GM18498 (cell line): ENCODE results near the gene KLHL40.

Experiments
- ATAC-seq: cut with Tn5 transposase; IDR thresholded peaks from one replicate; pipeline ENCODE4 v1.9.1; 2021; ENCODE audit warnings: mild to moderate bottlenecking, moderate library complexity; ENCODE audit not compliant: unreplicated experiment

KLHL40 gene

DNA sequence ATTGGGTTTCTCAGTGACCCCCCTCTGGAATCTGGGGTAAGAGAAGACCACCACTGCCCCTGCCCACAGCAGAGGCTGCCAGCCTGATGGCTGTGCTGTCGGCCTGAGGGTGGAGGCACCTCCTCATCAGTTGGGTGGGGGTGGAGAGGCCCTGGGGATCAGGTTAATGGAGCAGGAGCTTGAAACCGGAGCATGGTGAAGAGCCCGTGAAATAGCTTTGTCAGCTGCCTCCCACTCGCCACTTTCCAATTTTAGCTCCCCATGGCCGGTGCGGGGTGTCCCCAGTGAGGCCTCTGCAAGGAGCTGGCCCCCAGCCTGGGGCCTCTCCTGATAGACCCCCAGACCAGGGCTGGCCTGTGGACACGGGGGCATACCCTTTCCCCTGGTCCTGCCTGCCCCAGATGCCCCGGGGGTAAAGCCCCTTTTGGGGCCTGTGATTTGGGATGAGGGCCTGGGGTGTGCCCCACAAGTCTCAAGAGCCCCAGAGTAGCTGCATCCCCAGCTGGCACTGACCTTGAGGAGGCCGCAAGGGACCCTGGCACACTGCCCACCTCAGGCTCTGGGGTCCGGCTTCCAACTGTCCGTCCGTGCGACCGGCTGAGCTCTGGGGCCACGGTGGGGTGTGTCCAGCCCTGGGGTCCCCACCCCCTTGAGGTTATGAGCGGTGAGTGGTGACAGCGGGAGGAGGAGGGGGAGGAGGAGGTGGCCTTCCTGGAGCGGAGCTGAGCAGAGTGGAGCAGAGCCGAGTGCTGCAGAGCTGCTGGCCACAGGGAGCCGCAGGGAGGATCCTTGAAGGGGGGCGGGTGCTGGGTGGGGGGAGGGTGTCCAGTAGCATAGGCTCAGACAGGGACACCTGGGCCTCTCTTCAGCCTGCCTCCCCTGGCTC is 17.0 kb downstream of the KLHL40 start, which contains the start of gene HHATL:
HHATL (minus strand) TSS at position 733 of the 886 bp plus-strand sequence. CDS start 1,972 bp downstream, outside the sequence.
- no peak for ATAC-seq

DNA sequence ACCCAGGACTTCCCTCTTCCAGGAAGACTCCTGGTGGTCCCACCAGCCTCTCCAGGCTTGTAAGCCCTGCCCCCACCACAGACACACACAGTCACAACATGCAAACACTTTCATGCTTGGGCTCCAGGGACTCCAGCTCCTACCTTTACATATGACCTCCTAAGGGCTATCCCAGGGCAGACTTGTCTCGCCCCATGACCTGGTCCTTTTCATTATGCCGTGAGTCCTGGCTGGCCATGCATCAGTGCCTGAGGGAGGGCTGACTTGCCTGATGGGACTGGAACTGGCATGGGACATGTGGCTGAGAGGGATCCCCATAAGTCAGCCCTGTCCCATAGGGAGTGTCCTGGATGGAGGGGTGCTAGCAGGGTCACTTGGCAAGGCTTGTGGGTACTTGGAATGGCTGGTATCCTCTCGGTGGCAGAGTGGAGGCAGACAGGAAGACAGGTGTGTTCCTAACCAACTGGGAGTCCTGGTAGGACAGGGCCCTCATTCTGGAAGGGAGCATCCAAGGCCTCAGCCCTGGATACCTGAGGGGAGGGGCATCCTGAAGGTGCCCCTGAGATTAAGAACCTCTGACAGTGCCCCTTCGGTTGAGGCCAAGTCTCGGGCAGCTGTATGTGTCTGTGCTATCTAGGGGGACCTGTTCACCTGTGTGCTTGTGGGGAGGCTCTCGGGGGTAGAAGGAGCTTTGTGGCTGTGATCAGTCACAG is 17.8 kb downstream of the KLHL40 start:
- ATAC-seq, result no peak

DNA sequence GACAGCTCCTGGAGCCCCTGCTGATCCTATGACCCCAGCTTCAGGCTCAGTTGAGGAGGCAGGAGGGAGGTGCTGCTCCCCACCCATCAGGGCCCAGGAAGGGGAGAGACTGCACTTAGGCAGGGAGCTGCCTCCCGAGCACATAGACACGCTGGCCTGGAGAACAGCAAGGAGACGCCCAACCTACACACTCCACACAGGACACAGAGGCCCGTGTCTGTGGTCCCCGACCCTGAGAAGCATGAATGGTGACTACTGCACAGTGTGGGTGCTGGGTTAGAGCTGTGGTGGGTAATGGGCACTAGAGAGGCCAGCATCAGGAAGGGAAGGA is 18.3 kb downstream of the KLHL40 start:
- no peak for ATAC-seq

DNA sequence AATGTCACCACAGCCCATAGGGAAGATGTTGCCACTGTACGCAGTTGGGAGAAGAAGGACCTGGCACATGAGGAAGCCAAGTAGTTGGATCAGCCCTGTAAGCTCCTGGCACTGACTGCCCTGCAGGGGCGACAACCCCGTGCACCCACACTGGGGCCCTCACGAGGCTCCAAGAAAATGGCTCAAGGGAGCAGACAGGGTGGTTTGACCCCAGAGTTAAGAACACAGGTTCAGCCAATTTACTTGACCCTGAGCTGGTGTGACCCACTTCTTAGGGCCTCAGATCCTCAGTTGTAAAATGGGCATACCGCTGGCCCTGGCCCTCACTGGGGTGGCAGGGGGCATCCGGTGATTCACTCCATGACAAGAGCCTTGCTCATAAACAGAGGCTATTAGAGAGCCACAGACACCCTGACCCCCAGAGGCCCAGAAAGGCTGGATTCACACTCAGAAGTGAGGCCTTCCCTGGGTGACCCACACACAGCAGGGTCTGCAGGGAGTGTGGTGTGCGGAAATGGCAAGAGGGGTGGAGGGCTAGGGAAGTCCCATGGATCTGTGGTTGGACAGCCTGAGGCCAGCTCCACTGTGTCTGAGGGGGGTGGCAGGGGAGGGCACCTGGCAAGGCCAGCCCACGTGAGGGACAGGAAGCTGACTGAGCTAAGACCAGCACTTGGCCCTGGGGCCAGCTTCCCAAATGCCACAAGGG is 19.0 kb downstream of the KLHL40 start:
- ATAC-seq, result no peak

DNA sequence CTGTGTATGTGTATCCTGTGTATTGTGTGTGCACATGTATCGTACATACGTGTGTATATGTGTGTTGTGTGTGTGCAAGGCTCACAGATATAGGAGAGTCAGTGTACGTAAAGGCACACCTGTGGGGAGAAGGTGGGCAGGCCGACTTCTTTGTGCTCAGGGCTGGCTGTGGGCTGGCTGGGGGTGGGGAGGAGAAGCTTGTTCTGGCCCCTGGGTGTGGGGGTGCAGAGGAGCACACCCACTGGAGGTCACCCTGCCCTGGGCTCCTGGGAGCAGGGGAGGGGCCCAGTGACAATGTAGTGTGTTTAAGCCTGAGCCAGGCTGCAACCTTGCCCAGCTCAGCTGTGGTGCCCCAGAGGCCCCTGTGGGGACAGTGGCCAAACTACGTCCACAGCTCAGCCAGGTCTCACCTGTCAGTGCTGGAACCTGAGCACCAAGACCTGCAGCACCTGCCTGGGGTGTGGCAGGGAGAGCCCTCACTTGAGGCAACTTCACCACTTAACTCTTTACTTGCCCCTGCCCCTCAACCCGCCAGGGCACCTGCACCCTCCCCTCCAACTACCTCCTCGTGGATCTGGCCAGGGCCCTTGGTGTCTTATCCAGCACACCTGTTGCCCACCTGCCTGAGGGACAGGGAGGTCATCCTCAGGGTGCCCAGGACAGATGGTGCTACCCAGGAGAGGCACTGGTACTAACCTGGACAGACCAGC is 19.9 kb downstream of the KLHL40 start:
- no peak for ATAC-seq

DNA sequence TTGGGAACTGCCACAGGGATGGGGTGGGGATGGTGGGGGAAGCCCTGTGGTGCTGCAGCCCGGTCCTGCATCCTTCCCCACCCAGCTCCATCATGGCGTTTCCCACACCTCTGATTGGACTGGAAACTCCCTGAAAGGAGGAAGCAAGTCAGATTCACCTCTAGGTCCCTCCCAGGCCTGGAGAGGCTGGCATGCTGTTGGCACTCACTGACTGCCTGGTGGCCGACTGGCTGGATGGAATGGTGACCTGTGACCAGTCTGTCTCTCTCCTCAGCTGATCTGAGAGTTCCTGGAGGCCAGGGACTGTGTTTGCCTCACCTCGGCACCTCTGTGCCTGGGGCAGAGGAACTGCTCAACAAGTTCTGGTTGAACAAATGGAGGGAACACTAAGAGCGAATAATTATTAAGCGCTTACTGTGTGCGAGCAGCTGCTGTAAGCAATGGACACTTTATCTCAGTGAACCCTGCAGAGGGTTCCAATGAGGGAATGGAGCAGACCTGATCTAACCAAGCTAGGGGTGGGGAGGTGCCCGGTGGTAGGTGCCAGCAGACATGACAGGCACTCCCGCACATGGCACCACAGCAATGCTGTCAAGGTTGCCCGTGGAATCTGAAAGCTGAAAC is 20.7 kb downstream of the KLHL40 start:
- no peak for ATAC-seq

DNA sequence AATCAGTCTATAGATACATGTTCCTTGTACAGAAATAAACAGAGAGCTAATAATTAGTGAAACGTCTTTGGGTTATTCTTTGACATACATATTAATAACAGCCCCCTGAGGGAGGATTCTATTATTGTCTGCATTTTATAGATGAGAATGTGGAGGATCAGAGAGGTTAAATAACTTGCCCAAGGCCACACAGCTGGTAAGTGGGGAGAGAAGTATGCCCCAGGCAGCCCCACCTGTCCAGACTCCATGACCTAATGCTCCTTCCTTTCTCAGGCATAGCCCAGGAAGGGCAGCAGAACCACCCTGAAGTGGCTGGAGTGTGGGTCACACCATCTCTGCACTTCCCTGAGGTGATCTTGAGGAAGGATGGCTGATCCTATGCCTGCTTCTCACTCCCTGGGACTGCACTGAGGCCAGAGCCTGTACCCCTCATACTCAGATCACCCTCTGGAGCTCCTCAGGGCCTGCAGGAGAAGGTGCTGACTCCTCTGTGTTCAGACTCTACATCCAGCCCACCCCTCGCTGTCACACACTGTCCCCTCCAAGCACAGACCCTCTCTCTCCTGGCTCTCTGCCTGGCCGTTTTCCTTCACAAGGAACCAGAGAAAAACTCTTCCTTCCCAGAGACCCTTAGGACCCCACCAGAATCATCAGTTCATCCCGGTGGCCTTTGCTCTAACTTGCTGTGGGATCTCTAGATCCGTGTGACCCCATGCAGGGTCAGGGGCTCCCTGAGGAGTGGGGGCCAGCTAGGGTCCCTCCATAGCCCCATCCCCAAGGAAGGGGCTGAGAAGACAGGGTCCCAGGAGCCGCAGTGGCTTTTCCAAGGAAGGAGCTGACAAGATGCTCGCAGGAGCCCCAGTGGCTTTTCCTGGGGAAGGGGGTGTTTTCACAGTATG is 21.6 kb downstream of the KLHL40 start:
- no peak for ATAC-seq

DNA sequence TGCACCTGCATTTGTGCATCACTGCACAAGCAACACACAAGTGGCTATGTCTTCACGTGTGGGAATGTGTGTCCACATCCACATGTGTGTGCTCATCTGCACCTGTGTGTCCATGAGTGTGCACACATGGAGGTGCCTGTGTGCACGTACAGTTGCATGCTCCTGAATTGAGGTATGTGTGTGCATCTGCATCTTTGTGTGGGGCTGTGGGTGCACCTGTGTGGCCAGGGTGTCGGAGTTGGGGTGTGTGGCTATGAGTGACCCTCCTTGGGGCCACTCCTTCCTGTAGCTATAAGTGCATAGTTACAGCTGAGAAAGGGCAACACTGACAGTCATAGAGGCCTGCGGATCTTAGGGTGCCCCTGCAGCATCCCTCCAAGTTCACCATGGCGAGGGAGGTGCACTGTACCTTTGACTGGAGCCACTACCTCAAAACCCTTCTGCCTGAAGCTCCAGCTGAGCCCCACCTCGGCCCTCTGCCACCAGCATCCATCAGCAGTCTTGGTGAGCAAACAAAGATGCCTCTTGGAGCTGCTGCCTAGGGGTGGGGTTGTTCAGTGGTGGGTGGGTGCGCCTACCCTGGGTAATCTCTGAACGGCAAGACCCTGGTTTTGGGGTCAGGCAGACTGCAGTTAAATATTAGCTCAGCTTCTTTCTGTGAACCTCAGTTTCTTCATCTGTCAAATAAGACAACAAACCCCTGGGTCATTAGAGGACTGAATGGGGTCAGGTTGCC is 22.5 kb downstream of the KLHL40 start:
- no peak for ATAC-seq

DNA sequence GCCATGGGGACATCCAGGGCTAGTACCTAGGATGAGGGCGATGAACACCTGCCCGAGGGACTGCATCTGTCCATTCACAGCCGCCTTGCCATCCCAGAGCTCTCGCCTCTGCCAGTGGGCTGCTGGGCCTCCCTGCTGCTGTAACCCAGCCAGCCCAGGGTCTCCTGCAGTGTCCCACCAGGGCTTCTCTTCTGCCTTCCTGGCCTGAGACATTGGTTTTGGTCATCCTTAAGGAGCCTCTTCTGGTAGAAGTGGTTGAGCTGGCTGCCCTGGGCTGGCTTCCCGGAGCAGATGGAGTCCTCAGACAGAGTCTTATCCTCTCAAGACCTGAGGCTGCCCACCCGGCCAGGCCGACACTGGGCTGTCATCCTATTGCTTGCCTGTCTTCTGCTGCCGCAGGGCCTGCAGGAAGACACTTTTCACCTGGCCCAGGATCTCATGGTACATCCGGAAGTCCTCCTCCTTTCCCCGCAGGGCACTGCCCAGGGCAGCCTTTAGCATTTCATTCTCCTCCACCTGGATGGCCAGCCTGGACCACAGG is 23.3 kb downstream of the KLHL40 start:
- ATAC-seq, result no peak

DNA sequence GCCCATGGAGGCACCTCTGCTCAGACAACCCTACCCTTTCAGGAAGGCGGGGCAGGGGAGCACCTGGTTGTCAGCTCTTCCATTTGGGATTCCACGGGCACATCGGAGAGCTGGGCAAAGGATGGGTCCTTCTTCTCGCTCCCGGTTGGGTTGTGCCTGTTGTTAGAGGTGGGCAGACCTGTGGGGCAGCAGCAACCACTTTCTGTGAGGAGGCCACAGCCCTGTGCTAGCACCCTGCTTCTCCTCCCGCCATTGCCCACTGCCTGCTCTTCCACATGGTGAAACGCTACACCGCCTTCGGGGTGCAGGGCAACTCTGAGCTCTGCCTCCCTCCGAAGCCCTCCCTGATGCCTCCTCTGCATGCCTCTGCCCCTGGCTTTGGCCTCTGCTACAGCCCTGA is 24.3 kb downstream of the KLHL40 start:
- ATAC-seq, result no peak

DNA sequence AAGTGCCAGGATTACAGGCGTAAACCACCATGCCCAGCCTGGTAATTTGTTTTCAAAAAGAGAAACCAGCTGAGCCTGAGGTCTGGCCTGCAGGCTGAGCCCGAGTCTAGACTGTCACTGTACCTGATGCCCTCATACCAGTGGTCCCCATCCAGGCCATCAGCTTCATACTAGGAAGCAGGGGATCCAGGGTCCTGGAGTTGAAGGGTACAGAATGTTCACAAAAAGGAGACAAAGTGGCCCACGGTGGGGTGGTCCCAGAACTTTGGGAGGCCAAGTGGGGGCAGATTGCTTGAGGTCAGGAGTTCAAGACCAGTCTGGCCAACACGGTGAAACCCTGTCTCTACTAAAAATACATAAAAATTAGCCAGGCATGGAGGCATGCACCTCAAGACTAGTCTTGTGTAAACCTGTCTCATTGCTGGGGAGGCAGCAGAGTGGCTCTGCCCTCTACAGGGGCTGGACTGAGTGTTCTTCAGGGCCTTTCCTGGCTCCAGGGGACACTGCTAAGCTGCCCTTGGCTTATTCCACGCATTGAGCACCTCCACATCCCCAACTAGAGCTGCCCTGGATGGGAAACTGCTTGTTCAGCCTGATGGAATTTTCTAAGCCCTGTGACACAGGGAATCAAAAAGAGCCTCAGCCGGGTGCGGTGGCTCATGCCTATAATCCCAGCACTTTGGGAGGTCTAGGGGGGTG is 25.1 kb downstream of the KLHL40 start:
- no peak for ATAC-seq

DNA sequence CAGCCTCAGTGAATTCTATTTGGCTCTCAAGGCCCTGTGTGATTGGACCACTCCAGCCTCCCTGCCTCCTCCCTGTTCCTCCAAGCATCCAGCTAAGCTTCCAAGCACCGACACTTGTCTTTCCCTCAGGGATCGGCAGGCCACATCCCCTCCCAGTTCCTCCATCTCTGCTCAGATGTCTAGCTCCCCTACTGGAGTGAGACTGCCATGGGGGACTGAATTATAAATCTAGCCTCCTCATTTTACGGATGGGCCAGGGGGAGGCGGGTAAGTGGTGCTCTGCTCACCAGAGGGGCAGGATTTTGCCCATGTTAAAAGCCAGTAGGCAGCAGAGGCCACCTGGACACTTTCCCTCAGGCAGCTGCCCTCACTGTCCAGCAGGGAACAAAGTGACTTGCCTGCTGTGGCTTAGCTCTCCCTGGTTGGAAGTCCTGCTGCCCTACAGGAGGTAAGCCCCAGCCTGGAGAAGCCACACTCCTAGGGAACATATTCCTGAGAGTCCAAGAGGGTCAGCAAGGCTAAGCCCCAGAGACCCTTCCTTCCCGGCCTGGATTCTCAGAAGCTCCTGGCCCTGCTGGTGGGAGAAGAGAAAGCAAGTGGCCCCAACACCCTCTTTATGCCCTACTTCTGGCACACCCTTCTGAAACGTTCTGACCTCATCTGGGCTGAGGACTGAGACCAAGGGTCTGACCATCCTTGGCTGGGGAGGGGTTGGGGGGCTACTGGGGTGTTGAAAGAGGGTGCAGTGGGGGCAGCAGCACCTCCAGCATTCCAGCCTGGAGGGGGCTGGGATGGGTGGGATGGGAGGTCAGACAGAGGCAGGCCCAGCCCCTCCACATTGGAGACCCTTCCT is 26.4 kb downstream of the KLHL40 start:
- ATAC-seq, result no peak

DNA sequence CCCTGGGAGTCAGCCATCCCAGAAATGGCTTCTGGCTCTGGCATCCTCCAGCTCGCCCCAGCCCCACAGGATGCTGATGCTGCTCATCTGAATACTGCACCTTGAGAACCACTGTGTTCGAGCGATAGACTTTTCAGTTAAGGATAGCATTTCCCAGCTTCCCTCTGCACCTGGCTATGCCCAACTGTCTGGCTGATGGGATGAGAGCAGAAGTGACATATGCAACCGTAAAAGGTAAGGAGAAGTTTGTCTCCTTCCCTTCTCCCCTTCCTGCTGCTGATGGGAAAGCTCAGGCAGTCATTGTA is 27.0 kb downstream of the KLHL40 start:
- no peak for ATAC-seq

DNA sequence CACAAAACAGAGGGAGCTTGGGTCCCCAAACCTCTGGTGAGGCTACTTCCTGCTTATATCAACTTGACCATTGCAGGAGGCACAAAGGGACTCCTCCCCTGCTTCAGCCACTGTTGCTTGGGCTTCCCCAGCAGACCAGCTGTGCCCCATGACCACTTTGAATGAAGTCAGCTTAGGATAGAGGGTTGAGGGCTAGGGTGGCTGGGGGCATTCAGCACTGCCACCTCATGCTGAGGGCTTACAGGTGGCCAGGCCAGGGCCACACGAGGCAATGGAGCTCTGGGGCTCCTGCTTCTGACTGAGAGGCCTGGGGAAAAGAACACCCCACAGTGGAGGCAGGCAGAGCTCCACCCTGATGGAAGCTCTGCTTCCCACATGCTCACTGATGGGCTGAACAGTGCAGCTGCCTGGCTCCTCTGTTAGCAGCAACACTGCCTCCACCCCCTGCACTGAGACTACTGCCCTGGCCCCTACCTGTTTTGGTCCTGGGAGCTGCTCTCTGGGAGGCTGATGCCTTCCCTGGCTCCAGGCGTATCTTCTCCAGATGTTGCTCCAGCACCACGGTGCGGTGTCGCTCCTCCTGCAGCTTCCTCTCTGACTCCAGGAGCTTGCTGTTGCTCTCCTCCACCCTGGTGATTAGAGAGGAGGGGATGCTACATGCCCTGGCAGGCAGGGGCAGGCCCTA is 27.5 kb downstream of the KLHL40 start:
- no peak for ATAC-seq

DNA sequence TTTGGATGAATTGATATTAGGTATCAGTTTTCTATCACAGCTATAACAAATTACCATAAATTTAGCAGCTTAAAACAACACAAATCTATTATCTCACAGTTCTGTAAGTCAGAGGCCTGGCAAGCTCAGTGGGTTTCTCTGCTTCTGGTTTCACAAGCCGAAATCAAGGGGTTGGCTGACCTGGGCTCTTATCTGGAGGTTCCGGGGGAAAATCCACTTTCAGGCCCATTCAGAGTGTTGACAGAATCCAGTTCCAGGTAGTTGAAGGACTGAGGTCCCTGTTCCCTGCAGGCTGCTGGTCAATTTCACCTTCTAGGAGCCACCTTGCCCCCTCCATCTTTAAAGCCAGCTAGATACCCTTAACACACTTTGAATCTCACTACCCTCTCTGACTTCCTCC is 28.4 kb downstream of the KLHL40 start:
- ATAC-seq, result no peak

DNA sequence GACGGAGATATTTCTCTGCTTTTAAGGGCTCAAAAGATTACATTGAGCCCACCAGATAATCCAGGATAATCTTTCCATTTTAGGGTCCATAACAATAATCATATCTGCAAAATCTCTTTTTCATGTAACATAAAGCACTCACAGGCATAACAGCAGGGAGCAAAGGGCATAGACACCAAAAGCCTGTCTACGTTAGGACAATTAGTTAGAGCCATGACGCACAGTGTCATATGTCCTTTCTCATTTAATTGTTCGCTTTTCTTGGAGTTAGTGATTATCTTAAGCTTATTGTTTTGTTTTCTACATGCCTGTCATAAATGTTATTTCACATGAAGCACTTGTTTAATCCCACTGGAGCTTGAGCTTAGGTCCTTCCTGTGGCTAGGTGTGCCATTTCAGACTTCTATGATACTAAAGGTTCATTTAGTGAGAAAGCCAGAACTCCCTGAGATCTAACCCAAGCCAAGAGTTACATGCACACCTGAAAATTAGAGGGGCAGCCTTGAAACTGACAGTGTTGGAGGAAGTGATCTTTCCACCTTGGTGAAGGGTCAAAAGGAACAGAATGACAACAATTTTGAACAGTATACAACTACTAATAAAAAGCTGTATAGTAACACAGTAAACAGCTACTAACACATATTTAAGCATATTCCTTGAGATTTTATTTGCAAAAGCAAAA is 29.0 kb downstream of the KLHL40 start:
- no peak for ATAC-seq
